Cardiac septum (tissue), 1 donor: ENCODE data around the gene PLAAT5. TPM values are rescaled to one million over a fixed set of nuclear protein-coding genes. Genes with fewer than 3 reads are reported as not detected.
"Not testable (repeated sequence)": the region's sequence is repeated elsewhere in the genome, so short reads cannot be mapped to it uniquely, and the experiment has no call there.

Experiments used
- DNase-seq: peaks from one replicate; pipeline ENCODE4 v3.0.0-alpha.2; 2020; ENCODE audit warnings: low spot score
- intact Hi-C: fragments of 100-400 bp; cut with DNase I; formaldehyde crosslinking; loops from one replicate; pipeline ENCODE4 v1.14.0; 2022
- total RNA-seq: library from RNA; stranded (reverse); fragmentation: NEBNext Ultra II Directional; extraction: Animal tissue kit (Norgen Biotek cat#: 25700); gene quantifications from one replicate; pipeline ENCODE4 v1.2.1, GENCODE V29; 2021
- donor health status: DM: no; HTN: no; CAD: no.

PLAAT5 gene
- total RNA-seq, 1 donor from 2014 or later, result 0.32 TPM

DNA sequence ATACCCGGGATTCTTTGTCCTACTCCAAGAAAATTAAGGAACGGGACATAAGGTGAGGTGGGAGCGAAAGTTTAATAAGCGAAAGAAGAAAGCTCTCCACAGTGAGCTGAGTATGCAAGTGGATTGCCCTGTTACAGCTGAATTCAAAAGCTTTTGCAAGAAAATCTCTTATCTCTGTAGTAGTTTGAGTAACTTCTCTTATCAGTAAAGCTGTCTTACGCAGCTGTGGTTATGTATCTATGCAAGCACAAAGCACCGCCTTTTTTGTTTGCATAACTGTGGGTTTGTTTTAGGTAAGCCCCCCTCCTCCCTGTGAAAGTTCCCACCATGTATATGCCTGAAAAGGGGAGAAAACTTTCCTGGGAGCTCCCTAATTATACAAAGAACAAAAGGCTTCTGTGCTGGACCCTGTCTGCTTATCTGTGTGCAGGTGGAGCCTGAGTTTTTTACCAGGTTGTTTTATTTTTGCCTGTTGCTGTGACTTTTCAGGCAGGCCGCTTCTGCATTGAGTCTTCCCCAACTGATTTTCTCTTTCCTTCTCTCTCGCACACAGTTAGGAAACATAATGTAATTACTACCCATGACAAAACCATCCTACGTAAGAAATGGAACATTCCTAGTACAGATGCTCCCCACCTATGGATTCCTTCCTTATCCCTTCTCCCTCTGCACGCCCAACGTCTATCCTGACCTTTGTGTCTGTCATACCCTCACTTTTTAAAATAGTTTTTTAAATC is 837 bp upstream of the PLAAT5 start:
- intact Hi-C loops, result loop anchor here (5.0 kb wide), 1 partner anchor 120 kb away; the partner anchor contains the start of gene PLAAT3
- no peak for DNase-seq

GRCh38 chr11:63491240-63491587 is 247 bp upstream of the PLAAT5 start:
- DNase-seq, result no peak
- intact Hi-C loops, result loop anchor here (5.0 kb wide), 1 partner anchor 121 kb away; the partner anchor contains the start of gene PLAAT3

GRCh38 chr11:63489879-63490278 is 1.1 kb downstream of the PLAAT5 start:
- no peak for DNase-seq
- intact Hi-C loops, result loop anchor here (5.0 kb wide), 1 partner anchor 122 kb away; the partner anchor contains the start of gene PLAAT3

- DNase-seq, result no peak
These were observed 2.2 kb downstream of the PLAAT5 start for GRCh38 chr11:63488789-63489188.

GRCh38 chr11:63485777-63486176 is 5.2 kb downstream of the PLAAT5 start:
- intact Hi-C loops, result no loop called here
- no peak for DNase-seq

More at GRCh38 chr11:63488789-63489188, 2.2 kb downstream of the PLAAT5 start:
- intact Hi-C loops, result no loop called here

- no peak for DNase-seq
- intact Hi-C loops, result no loop called here
These were observed 10.9 kb downstream of the PLAAT5 start for GRCh38 chr11:63480039-63480438.

DNA sequence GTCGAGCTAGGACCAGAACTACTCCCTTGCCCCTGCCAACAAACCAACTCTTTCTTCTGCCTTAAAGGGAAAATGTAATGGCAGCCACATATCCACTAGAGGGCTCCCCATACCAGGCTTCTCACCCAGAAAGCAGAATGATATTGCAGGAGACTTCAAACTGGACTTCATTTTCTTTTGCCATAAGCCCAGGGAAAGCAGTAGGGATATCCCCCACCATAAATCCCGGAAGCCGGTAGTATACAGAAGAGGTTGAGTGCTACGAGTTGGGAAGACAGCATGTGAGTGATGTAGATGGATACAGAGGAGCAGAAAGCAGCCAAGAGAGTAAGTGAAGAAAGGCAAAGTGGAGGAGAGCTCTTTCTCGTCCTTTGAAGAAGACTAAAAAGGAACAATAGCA is 12.1 kb downstream of the PLAAT5 start:
- intact Hi-C loops, result loop anchor here (2.0 to 10.0 kb wide), 2 partner anchors 156 to 256 kb away; no protein-coding TSS in a partner anchor
- DNase-seq, result no peak

- no peak for DNase-seq
- intact Hi-C loops, result loop anchor here (10.0 kb wide), 1 partner anchor 258 kb away; no protein-coding TSS in a partner anchor
These were observed 14.3 kb downstream of the PLAAT5 start for GRCh38 chr11:63476618-63477017.

- no peak for DNase-seq
These were observed 18.6 kb downstream of the PLAAT5 start for GRCh38 chr11:63472372-63472771.

DNA sequence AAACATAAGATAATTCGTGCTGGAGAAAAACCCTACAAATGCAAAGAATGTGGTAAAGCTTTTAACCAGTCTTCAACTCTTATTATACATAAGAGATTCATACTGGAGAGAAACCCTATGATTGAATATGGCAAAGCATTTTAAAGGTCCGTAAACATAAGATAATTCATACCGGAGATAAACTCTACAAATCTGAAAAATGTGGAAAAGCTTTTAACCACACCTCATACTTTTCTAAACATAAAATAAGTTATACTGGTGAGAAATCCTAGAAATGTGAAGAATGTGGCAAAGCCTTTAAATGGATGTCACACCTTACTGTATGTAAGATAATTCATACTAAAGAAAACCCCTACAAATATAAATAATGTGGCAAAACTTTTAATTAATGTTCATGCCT is 20.7 kb downstream of the PLAAT5 start:
- no peak for DNase-seq
- intact Hi-C loops, result loop anchor here (10.0 kb wide), 1 partner anchor 264 kb away; no protein-coding TSS in a partner anchor

More at GRCh38 chr11:63472372-63472771, 18.6 kb downstream of the PLAAT5 start:
- intact Hi-C loops, result loop anchor here (10.0 kb wide), 1 partner anchor 262 kb away; no protein-coding TSS in a partner anchor

DNA sequence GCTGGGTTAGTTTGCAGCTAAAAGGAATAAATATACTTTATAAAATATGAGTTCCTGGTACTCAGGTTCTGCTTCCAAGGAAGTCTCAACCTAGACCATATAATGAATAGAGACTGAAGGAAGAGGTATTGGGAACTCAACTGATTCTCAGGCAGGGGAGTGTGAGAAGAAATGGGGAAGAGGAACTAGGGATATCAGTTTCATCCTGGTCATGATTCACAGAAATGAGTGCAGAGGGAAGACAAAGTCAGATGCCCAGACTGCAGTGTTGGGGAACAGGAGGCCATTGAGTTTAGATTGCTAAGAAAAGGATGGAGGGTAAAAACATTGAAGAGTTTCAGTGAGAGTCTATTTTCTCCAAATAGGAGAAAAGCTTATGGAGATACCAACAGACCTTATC is 28.8 kb downstream of the PLAAT5 start:
- DNase-seq, result no peak
- intact Hi-C loops, result no loop called here

DNA sequence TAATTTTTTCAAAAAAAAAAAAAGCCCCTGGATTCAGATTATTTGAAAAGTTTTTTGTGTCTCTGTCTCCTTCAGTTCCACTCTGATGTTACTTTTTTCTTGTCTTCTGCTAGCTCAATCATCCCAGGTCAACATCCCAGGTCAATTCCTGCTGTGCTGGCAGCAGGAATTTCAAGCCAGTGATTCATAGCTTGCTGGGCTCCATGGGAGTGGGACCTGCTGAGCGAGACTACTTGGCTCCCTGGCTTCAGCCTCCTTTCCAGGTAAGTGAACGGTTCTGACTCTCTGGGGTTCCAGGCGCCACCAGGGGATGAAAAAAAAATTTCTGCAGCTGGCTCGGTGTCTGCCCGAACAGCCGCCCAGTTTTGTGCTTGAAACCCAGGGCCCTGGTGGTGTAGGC is 31.4 kb downstream of the PLAAT5 start:
- intact Hi-C loops, result no loop called here
- DNase-seq, result no peak

DNA sequence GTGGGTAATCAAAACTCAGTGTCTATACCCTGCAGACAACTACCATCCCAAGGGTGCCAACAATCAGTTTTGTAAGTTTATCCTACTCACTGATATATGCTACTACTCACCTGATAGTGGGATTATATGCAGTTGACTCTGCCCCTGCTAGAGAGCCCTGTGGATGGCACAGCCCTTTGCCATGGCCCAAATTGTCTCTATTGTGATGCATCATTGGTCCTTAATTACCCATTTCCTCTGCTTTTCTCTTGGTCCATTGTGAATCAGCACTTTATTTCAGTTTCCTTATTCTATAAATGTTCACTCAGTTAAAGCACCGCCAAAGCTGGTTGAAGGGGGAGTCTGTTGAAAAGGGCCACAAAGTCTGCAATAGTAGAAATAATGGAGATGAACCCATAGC is 42.3 kb downstream of the PLAAT5 start:
- intact Hi-C loops, result no loop called here
- no peak for DNase-seq

- intact Hi-C loops, result no loop called here
- no peak for DNase-seq
These were observed 45.2 kb downstream of the PLAAT5 start for GRCh38 chr11:63445720-63446119.

GRCh38 chr11:63445118-63445517 is 45.8 kb downstream of the PLAAT5 start:
- DNase-seq, result no peak
- intact Hi-C loops, result no loop called here

GRCh38 chr11:63444160-63444559 is 46.8 kb downstream of the PLAAT5 start:
- intact Hi-C loops, result no loop called here

DNA sequence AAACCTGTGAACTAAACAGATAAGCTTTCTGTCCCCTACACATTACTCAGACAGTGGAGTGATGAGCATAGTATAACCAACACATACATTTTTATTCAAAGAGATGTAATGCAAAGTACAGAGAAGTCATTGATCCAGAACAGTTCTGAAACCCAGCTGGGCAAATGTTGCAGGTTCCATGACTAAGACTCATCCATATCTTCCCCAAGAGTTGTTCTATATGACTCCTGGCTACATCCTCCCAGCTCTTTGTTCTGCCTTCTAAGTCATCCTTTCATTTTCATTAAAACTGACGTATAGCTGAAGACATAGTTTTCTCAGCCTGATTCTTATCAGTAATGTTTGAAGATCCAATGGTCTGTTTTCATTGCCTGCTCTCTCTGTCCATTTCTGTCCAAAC is 47.3 kb downstream of the PLAAT5 start:
- no peak for DNase-seq
- intact Hi-C loops, result no loop called here

More at GRCh38 chr11:63444160-63444559, 46.8 kb downstream of the PLAAT5 start:
- DNase-seq, result no peak

DNA sequence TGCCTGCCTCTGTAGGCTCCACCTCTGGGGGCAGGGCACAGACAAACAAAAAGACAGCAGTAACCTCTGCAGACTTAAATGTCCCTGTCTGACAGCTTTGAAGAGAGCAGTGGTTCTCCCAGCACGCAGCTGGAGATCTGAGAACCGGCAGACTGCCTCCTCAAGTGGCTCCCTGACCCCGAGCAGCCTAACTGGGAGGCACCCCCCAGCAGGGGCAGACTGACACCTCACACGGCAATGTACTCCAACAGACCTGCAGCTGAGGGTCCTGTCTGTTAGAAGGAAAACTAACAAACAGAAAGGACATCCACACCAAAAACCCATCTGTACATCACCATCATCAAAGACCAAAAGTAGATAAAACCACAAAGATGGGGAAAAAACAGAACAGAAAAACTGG is 55.1 kb downstream of the PLAAT5 start:
- DNase-seq, intact Hi-C loops: not testable (repeated sequence)

GRCh38 chr11:63435351-63435750 is 55.6 kb downstream of the PLAAT5 start:
- intact Hi-C loops, DNase-seq: not testable (repeated sequence)

GRCh38 chr11:63430731-63431130 is 60.2 kb downstream of the PLAAT5 start:
- intact Hi-C loops, DNase-seq: not testable (repeated sequence)

- DNase-seq, result no peak
- intact Hi-C loops, result no loop called here
These were observed 62.9 kb downstream of the PLAAT5 start for GRCh38 chr11:63427971-63428508.
